ENCODE measurements around the gene DAAM1. TPM values are rescaled to one million over a fixed set of nuclear protein-coding genes. Genes with fewer than 3 reads are reported as not detected.

DAAM1 gene
- total RNA-seq, 1 donor from 2014 or later, result 36.5 TPM

GRCh38 chr14:59247801-59248584 lies 59.5 kb downstream of the DAAM1 start:
- Histone ChIP-seq H3K4me3 (ENCODE audit: low read length in 3 of 3) (no peak overlapping the region), H3K9me3 (ENCODE audit: control insufficient read depth in 3 of 3, low read length in 3 of 3) (no peaks in the 10 kb centered on the region), H3K27ac (ENCODE audit: low read depth, low read length) (no peak overlapping the region), H3K4me1 (ENCODE audit: control insufficient read depth in 3 of 3, insufficient read depth in 3 of 3, low read length in 3 of 3) (peaks cover 0 to 4% (median 0%) of the 10 kb centered on the region in 3 donors), H3K9ac (ENCODE audit: low read depth in 1 of 3, low read length in 3 of 3) (no peak overlapping the region), H3K27me3 (ENCODE audit: control insufficient read depth in 3 of 3, insufficient read depth in 3 of 3, low read length in 3 of 3) (no peaks in the 10 kb centered on the region), H3K36me3 (ENCODE audit: control insufficient read depth in 3 of 3, insufficient read depth in 3 of 3, low read length in 3 of 3) (no peaks in the 10 kb centered on the region)

GRCh38 chr14:59249029-59249428 lies 60.6 kb downstream of the DAAM1 start:
- Histone ChIP-seq H3K4me1 (ENCODE audit: control insufficient read depth in 3 of 3, insufficient read depth in 3 of 3, low read length in 3 of 3) (peaks cover 2 to 12% (median 2%) of the 10 kb centered on the region in 3 donors), H3K4me3 (ENCODE audit: low read length in 3 of 3) (no peak overlapping the region), H3K9ac (ENCODE audit: low read depth in 1 of 3, low read length in 3 of 3) (no peak overlapping the region), H3K27ac (ENCODE audit: low read depth, low read length) (no peak overlapping the region), H3K36me3 (ENCODE audit: control insufficient read depth in 3 of 3, insufficient read depth in 3 of 3, low read length in 3 of 3) (no peaks in the 10 kb centered on the region), H3K27me3 (ENCODE audit: control insufficient read depth in 3 of 3, insufficient read depth in 3 of 3, low read length in 3 of 3) (no peaks in the 10 kb centered on the region), H3K9me3 (ENCODE audit: control insufficient read depth in 3 of 3, low read length in 3 of 3) (no peaks in the 10 kb centered on the region)

- no peaks in the 10 kb centered on the region for H3K27me3 ChIP-seq (ENCODE audit: control insufficient read depth in 3 of 3, insufficient read depth in 3 of 3, low read length in 3 of 3)
- no peak overlapping the region for H3K4me3 ChIP-seq (ENCODE audit: low read length in 3 of 3)
- H3K27ac ChIP-seq (ENCODE audit: low read depth, low read length), result no peak overlapping the region
- H3K9ac ChIP-seq (ENCODE audit: low read depth in 1 of 3, low read length in 3 of 3), result no peak overlapping the region
- no peaks in the 10 kb centered on the region for H3K36me3 ChIP-seq (ENCODE audit: control insufficient read depth in 3 of 3, insufficient read depth in 3 of 3, low read length in 3 of 3)
- no peaks in the 10 kb centered on the region for H3K9me3 ChIP-seq (ENCODE audit: control insufficient read depth in 3 of 3, low read length in 3 of 3)
- peaks cover 16 to 26% (median 16%) of the 10 kb centered on the region in 3 donors for H3K4me1 ChIP-seq (ENCODE audit: control insufficient read depth in 3 of 3, insufficient read depth in 3 of 3, low read length in 3 of 3)
These were observed 63.6 kb downstream of the DAAM1 start for GRCh38 chr14:59251811-59252771.

- H3K4me1 ChIP-seq (ENCODE audit: control insufficient read depth in 3 of 3, insufficient read depth in 3 of 3, low read length in 3 of 3), result peaks cover 16 to 26% (median 16%) of the 10 kb centered on the region in 3 donors
- no peaks in the 10 kb centered on the region for H3K9me3 ChIP-seq (ENCODE audit: control insufficient read depth in 3 of 3, low read length in 3 of 3)
- no peaks in the 10 kb centered on the region for H3K27me3 ChIP-seq (ENCODE audit: control insufficient read depth in 3 of 3, insufficient read depth in 3 of 3, low read length in 3 of 3)
- H3K4me3 ChIP-seq (ENCODE audit: low read length in 3 of 3), result no peak overlapping the region
- H3K36me3 ChIP-seq (ENCODE audit: control insufficient read depth in 3 of 3, insufficient read depth in 3 of 3, low read length in 3 of 3), result no peaks in the 10 kb centered on the region
- no peak overlapping the region for H3K9ac ChIP-seq (ENCODE audit: low read depth in 1 of 3, low read length in 3 of 3)
- H3K27ac ChIP-seq (ENCODE audit: low read depth, low read length), result no peak overlapping the region
These were observed 64.5 kb downstream of the DAAM1 start for GRCh38 chr14:59252772-59253500.

- Histone ChIP-seq H3K9ac (ENCODE audit: low read depth in 1 of 3, low read length in 3 of 3) (no peak overlapping the region), H3K4me1 (ENCODE audit: control insufficient read depth in 3 of 3, insufficient read depth in 3 of 3, low read length in 3 of 3) (peaks cover 16 to 26% (median 16%) of the 10 kb centered on the region in 3 donors), H3K4me3 (ENCODE audit: low read length in 3 of 3) (no peak overlapping the region), H3K27me3 (ENCODE audit: control insufficient read depth in 3 of 3, insufficient read depth in 3 of 3, low read length in 3 of 3) (no peaks in the 10 kb centered on the region), H3K36me3 (ENCODE audit: control insufficient read depth in 3 of 3, insufficient read depth in 3 of 3, low read length in 3 of 3) (no peaks in the 10 kb centered on the region), H3K9me3 (ENCODE audit: control insufficient read depth in 3 of 3, low read length in 3 of 3) (no peaks in the 10 kb centered on the region), H3K27ac (ENCODE audit: low read depth, low read length) (no peak overlapping the region)
These were observed 65.1 kb downstream of the DAAM1 start for GRCh38 chr14:59253527-59253926.

- Histone ChIP-seq H3K4me1 (ENCODE audit: control insufficient read depth in 3 of 3, insufficient read depth in 3 of 3, low read length in 3 of 3) (peaks cover 16 to 26% (median 16%) of the 10 kb centered on the region in 3 donors), H3K9me3 (ENCODE audit: control insufficient read depth in 3 of 3, low read length in 3 of 3) (no peaks in the 10 kb centered on the region)
These were observed 65.9 kb downstream of the DAAM1 start for GRCh38 chr14:59254146-59254910.

GRCh38 chr14:59254911-59255545 lies 66.6 kb downstream of the DAAM1 start:
- H3K36me3 ChIP-seq (ENCODE audit: control insufficient read depth in 3 of 3, insufficient read depth in 3 of 3, low read length in 3 of 3), result no peaks in the 10 kb centered on the region
- peak overlapping the region in 2 of 3 donors; percentile 39 to 55 for H3K4me3 ChIP-seq (ENCODE audit: low read length in 3 of 3)
- H3K4me1 ChIP-seq (ENCODE audit: control insufficient read depth in 3 of 3, insufficient read depth in 3 of 3, low read length in 3 of 3), result peaks cover 16 to 26% (median 16%) of the 10 kb centered on the region in 3 donors
- peak overlapping the region; percentile 77 for H3K27ac ChIP-seq (ENCODE audit: low read depth, low read length)
- no peaks in the 10 kb centered on the region for H3K9me3 ChIP-seq (ENCODE audit: control insufficient read depth in 3 of 3, low read length in 3 of 3)
- H3K27me3 ChIP-seq (ENCODE audit: control insufficient read depth in 3 of 3, insufficient read depth in 3 of 3, low read length in 3 of 3), result no peaks in the 10 kb centered on the region
- peak overlapping the region; percentile 5 to 45 (median 15) for H3K9ac ChIP-seq (ENCODE audit: low read depth in 1 of 3, low read length in 3 of 3)

More at GRCh38 chr14:59254146-59254910, 65.9 kb downstream of the DAAM1 start:
- no peaks in the 10 kb centered on the region for H3K27me3 ChIP-seq (ENCODE audit: control insufficient read depth in 3 of 3, insufficient read depth in 3 of 3, low read length in 3 of 3)
- peak overlapping the region in 2 of 3 donors; percentile 15 to 45 for H3K9ac ChIP-seq (ENCODE audit: low read depth in 1 of 3, low read length in 3 of 3)
- peak overlapping the region in 2 of 3 donors; percentile 39 to 55 for H3K4me3 ChIP-seq (ENCODE audit: low read length in 3 of 3)
- peak overlapping the region; percentile 77 for H3K27ac ChIP-seq (ENCODE audit: low read depth, low read length)
- no peaks in the 10 kb centered on the region for H3K36me3 ChIP-seq (ENCODE audit: control insufficient read depth in 3 of 3, insufficient read depth in 3 of 3, low read length in 3 of 3)

- no peak overlapping the region for H3K4me3 ChIP-seq (ENCODE audit: low read length in 3 of 3)
- no peaks in the 10 kb centered on the region for H3K36me3 ChIP-seq (ENCODE audit: control insufficient read depth in 3 of 3, insufficient read depth in 3 of 3, low read length in 3 of 3)
- no peak overlapping the region for H3K27ac ChIP-seq (ENCODE audit: low read depth, low read length)
- H3K4me1 ChIP-seq (ENCODE audit: control insufficient read depth in 3 of 3, insufficient read depth in 3 of 3, low read length in 3 of 3), result peaks cover 16 to 26% (median 16%) of the 10 kb centered on the region in 3 donors
- H3K9me3 ChIP-seq (ENCODE audit: control insufficient read depth in 3 of 3, low read length in 3 of 3), result no peaks in the 10 kb centered on the region
- no peaks in the 10 kb centered on the region for H3K27me3 ChIP-seq (ENCODE audit: control insufficient read depth in 3 of 3, insufficient read depth in 3 of 3, low read length in 3 of 3)
- no peak overlapping the region for H3K9ac ChIP-seq (ENCODE audit: low read depth in 1 of 3, low read length in 3 of 3)
These were observed 67.9 kb downstream of the DAAM1 start for GRCh38 chr14:59256331-59256730.
